Fibroblast of skin of left quadriceps (primary cell): ENCODE data around the gene RBM19.
A peak's percentile ranks its signal among the peaks of the same experiment; 100 is the strongest.

ENCODE experiments used
- DNase-seq, 2 experiments: peaks; one replicate each; pipeline ENCODE4 v3.0.0-alpha.2; 2013; ENCODE audit warnings: low read depth in 2 of 2

The RBM19 gene

DNA sequence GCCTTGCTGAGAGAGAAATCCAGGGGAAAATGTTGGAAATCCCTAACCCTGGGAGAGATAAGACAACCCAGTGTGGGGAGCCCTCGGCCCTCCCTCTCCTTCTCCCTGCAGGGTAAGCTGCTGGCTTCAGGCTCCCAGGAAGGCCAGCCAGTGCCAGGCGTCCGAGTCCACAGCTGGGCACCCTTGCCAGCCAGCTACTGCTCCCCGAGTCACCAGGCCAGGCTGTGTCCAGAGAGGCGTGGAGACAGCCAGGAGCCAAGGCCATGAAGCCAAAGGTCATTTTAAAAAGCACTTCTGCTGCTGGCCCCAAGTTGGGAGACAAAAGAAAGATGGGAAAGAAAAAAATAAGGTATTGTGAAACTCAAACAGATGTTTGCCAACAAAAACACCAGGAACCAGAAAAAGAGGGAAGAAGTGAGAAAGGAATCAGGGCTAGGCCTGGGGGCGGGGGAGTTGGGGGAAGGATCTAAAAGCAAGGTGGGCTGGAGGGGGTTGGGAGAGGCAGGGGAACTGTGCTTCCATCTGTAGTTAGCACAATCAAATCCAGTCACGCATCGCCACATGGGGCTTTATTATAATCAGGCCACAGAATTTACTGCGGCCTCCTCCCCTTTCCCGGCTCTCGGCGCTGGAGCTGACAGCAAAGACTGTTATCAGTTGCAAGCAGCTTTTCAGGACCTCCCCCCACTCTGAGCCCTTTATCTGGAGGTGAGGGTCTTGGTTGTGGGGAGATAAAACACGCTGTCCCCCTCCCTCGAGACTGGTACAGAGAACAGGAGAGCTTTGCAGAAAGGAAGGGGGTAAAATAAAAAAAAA is 33.5 kb downstream of the RBM19 start:
- DNase-seq, result peak; percentile 17 to 19

DNA sequence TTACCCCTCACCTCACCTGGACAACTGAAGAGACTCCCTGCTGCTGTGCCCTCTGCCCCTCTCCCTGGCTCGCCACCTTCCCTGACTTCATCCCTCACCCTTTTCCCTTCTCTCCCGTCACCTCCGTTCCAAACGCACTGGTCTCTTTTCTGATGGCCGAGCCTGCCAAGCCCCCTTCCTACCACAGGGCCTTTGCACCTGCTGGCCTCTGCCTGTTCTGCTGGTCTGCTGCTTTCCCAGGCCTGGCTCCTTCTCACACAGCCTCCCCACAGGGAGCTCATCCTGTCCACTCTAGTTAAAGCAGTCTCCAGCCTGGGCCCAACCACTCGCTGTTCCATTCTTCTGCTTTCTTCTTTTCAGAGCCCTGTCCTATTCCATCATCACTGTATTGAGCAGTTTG is 34.6 kb downstream of the RBM19 start:
- DNase-seq, result no peak

GRCh38 chr12:113930249-113930648 is 35.9 kb downstream of the RBM19 start:
- DNase-seq, result no peak

- DNase-seq, result no peak
Observed at GRCh38 chr12:113929312-113929989, 36.7 kb downstream of the RBM19 start.

- DNase-seq, result no peak
Observed at GRCh38 chr12:113926788-113927187, 39.3 kb downstream of the RBM19 start.

- DNase-seq, result no peak
Observed at GRCh38 chr12:113924341-113924740, 41.8 kb downstream of the RBM19 start.

DNA sequence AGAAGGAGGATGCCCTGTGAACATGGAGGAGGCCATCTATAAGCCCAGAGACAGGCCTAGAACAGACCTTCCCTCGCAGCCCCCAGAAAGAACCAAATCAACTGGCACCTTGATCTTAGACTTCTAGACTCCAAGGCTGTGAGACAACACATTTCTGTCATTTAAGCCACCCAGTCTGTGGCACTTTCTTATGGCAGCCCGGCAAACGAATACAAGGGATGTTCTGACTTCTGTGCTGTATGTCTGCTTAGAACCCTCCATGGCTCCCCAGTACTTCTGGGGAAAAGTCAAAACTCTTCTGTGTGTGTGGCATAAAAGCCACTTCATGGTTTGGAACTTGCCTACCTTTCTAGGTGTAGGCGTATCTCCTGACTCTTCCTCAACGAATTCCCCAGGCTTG is 42.9 kb downstream of the RBM19 start:
- no peak for DNase-seq

DNA sequence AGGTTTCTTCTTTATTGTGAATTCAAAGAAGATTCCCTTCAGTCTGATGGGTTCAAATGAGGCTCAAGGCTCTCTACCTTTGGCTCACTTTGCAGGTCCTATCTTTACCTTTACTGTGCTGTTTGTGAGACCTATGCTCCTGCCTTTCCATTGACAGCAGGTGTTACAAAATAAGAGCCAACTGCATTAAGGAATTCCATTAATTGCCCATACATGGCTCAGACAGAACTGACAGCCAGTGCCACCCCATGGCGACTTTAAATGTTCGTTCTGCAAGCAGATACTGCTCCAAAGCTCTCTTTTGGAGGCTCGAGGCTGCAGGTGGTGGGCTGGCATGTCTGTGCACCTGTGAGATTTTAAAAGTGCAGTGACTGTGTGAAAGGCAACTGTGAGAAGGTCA is 44.7 kb downstream of the RBM19 start:
- DNase-seq, result no peak

DNA sequence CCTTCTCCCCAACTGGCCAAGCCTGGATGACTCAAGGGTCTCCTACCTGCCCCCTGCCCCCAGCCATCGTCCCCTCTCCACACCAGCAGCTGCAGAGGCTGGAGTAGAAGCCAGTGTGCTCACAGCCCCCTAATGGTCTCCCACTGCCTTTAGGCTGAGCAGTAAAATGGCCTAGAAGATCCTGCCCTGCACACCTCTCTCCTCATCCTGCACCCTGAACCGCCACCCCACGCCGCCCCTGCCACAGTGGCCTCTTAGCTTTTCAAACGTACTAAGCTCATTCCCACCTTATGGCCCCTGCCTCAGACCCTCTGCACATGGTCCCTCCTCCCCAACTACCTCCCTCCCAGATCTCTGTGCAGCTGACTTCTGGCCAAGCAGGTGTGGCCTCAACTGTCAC is 46.3 kb downstream of the RBM19 start:
- no peak for DNase-seq

DNA sequence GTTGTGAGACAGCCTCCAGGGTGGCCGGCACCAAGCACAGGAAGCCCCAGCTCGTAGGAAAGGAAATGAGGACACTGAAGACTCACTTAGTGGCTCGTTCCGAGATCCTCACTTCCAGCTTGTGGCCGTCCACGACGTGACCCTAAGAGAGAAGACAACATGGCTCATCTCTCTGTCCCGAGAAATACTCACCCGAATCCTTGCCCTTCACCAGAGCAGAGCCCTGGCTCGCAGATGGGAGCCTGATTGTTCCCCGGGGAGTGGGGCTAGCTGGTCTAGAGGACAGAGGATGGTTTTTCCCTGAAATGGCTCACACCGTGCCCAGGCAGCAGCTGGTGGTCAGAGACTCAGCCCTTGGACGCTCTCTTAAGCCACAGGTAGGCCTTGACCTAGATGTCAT is 47.8 kb downstream of the RBM19 start:
- DNase-seq, result no peak

DNA sequence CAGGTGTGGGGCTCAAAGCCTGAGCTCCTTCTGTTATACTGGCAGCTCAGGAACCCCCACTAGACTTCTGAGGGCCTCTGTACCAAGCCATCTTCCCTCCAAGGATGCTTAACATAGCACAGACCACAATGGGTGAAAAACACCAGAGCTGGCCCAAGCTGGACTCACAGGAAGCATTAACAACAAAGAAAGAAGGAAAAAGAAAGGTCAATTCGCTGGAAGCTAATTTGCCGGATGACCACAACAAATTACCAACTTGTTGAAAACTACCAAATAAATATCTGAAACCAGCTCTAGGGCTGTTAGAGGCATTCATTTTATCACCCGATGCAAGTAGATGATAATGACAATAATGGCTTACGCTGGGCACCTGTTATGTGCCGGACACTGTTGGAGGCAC is 48.7 kb downstream of the RBM19 start:
- no peak for DNase-seq

DNA sequence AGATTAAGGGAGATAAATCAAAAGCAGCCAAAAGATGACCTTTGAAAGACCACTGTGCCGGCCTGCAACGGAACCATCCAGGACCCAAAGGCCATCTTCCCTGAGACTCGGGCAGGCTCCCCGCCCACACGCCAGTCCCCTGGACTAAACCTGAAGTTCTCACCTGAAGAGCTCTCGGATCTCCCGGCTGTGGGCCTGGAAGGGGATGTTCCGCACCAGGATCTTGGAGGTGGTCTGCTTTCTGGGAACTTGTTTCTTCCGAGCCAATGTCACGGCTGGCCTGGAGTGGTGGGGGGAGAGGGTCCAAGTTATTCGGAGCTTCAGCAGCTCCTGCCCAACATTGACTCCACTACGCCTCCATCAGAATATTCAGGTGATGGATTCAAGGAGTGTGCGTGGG is 51.3 kb downstream of the RBM19 start:
- DNase-seq, result no peak

- DNase-seq, result no peak
Observed at GRCh38 chr12:113914176-113914575, 51.9 kb downstream of the RBM19 start.

- peak; percentile 27 to 32 for DNase-seq
Observed at GRCh38 chr12:113912760-113913329, 53.3 kb downstream of the RBM19 start.

GRCh38 chr12:113911971-113912759 is 54.0 kb downstream of the RBM19 start:
- no peak for DNase-seq

DNA sequence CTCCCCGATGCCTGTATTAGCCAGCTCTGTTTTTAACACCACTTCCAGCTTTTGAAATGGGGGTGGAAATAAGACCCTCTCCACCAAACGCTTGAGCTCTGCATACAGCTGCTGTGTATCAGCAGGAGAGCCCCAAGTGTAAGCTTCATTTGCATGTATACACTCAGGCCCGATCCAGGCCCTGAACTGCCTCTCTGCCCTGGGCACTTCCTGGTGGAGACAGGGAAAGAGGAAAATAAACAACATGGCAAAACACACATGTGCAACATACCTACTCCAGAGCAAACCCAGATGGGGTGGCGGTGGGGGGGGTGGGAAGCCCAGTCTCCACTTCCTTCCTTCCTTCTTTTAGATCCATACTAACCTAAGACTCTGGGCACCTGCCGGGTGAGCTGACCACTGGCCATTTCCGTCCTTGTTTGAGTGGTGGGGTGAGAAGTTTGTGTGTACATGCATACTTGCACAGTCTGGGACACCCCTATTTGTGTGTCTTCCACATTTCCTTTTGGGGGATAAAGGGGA is 55.3 kb downstream of the RBM19 start:
- no peak for DNase-seq

GRCh38 chr12:113909776-113910420 is 56.2 kb downstream of the RBM19 start:
- DNase-seq, result no peak

DNA sequence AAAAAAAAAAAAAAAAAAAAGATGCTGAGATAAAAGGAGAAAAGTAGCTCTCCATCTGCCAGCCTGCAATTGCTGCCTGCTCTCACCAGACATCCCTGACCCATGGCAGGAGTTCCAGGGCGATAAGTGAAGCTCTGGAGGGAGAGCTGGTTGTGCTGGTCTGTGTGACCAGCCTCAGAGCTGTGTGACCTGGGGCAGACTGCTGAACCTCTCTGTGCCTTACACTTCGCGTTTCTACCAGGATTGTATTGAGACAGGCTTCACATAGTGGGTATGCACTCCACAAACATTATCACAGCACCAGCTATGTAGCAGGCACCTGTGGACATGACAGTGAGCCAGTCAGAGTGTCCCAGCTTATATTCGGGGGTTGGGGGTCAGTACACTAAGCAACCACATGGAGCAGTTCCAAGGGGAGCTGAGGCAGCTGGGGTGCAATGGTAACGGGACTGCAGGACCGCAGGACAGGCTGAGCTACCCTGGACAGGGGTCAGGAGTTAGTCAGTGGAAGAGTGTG is 57.5 kb downstream of the RBM19 start:
- DNase-seq, result no peak

- no peak for DNase-seq
Observed at GRCh38 chr12:113907446-113908180, 58.5 kb downstream of the RBM19 start.

DNA sequence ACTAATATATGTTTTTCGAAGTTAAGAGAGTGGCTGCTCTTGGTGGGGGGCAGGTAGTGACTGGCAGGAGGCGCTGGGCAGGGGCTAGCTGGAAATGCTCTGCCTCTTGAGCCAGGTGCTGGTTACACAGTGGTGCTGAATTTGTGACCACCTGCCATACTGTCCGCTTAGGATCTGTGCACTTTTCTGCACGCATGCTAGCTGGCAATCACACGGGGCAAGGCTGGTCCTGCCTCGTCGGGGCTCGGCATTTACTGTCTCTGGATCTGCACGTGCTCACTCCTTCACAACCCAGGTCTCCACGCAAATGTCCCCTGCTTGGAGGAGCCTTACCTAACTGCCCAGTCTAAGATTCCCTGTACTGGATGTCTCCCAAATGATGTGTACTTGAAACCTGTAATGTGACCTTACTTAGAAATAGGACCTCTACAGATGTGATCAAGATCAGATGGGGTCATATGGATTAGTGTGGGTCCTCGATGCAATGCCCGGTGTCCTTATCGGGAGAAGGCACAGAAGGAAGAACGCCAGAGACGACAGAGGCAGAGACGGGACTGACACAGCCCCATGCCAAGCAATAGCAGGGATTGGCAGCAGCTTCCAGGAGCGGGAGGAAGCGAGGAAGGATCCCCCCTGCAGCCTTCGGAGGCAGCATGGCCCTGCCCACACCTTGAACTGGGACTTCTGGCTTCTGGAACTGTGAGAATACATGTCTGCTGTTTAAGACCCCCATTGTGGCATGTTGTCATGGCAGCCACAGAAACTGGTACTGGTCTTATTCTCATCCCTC is 59.5 kb downstream of the RBM19 start:
- no peak for DNase-seq
